ENCODE measurements around the gene ATP2C1.

DNA sequence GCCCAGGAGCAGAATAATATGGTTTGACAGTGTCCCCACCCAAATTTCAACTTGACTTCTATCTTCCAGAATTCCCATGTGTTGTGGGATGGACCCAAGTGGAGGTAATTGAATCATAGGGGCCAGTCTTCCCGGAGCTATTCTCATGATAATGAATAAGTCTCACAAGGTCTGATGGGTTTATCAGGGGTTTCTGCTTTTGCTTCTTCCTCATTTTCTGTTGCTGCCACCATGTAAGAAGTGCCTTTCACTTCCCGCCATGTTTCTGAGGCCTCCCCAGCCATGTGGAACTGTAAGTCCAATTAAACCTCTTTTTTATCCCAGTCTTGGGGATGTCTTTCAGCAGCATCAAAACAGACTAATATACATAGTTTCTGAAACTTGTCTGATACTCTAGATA lies 28.4 kb upstream of the ATP2C1 start:
- TF ChIP-seq, protein P1, sequence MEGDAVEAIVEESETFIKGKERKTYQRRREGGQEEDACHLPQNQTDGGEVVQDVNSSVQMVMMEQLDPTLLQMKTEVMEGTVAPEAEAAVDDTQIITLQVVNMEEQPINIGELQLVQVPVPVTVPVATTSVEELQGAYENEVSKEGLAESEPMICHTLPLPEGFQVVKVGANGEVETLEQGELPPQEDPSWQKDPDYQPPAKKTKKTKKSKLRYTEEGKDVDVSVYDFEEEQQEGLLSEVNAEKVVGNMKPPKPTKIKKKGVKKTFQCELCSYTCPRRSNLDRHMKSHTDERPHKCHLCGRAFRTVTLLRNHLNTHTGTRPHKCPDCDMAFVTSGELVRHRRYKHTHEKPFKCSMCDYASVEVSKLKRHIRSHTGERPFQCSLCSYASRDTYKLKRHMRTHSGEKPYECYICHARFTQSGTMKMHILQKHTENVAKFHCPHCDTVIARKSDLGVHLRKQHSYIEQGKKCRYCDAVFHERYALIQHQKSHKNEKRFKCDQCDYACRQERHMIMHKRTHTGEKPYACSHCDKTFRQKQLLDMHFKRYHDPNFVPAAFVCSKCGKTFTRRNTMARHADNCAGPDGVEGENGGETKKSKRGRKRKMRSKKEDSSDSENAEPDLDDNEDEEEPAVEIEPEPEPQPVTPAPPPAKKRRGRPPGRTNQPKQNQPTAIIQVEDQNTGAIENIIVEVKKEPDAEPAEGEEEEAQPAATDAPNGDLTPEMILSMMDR (IDR thresholded peaks at IDR 0.05): no peak
- TF ChIP-seq POLR2A (IDR thresholded peaks at IDR 0.05): no peak
